Measurements from ENCODE around the gene RAB8A.
"Not testable (repeated sequence)": the region's sequence is repeated elsewhere in the genome, so short reads cannot be mapped to it uniquely, and the experiment has no call there.

The RAB8A gene

DNA sequence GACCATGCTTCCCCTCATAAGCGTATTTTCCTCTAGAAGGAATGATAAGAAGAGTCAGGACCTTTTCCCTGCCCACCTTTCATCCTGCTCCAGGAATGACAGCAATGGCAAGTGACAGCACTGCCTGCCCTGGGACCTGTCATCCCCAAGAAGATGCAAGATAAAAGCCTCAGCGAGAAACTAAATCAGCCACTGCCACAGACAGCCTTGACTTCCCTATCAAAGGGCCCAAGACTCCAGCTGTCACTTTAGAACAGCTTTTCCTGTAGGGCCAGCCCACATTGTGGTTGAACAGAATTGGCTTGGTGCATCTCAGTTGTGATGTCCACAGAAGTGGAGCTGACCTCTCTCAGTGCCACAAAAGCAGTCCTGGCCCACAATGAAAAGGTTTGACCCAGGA, 1.1 kb downstream of the RAB8A start:
- no peak for DNase-seq (ENCODE audit: low spot score)

DNA sequence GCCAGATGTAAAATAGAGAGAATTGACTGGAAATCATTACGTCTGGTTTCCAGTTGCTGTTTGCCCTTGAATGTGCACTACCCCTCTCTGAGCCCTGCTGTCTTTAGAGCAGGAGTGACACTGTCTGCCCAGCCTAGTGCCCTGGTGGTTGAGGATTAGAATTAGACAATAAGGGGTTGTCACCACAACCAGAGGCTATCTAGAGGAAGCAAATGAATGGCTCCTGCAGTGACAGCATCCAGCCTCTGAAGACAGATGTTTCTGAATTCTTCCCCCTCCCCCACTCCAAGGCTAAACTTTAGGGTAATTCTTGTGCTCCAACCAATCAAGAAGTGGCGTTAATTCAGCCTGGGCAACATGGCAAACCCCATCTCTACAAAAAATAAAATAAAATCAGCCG, 2.0 kb downstream of the RAB8A start:
- no peak for DNase-seq (ENCODE audit: low spot score)

- no peak for DNase-seq (ENCODE audit: low spot score)
These were observed 3.8 kb downstream of the RAB8A start for GRCh38 chr19:16115301-16116039.

DNA sequence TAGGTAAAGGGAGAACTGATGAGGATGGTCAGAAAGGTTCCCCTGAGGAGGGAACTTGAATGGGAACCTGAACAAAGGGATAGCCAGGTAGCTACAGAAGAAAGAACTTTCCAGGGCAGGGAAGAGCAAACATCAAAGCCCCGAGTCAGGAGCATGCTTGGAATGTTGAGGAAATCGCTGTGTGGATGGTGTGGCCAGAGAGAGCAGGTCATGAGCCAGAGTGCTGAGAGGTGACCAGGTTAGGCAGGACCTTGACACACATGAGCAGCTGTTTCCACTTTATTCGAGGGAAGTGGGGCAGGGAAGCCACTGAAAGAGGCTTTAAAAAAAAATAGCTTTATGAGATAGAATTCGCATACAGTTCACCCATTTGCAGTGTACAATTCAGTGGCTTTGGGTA, 4.4 kb downstream of the RAB8A start:
- no peak for DNase-seq (ENCODE audit: low spot score)

DNA sequence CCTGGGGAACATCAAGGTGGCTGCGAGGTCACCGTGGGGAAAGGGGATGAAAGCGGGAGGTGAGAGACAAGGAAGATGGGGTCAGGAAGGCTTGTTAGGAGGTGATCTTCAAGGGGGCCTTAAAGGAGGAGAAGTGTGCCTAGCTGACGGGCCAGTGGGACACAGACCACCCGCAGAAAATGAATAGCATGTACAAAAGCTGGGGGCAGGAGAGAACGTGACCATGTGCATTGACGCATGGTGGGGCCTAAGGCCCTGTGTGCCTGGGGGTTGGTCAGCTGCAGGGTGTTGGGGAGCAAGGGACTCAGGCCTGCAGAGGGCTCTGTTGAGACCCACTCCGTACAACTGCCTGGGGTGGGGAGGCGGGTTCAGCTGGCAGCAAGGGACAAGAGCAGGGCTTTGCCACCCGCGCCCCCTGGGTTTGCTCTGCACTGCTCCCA, 5.9 kb downstream of the RAB8A start:
- DNase-seq (ENCODE audit: low spot score): no peak

- no peak for DNase-seq (ENCODE audit: low spot score)
These were observed 6.9 kb downstream of the RAB8A start for GRCh38 chr19:16118489-16119033.

- not testable (repeated sequence) for DNase-seq (ENCODE audit: low spot score)
These were observed 7.6 kb downstream of the RAB8A start for GRCh38 chr19:16119075-16119857.

- DNase-seq (ENCODE audit: low spot score): no peak
These were observed 9.5 kb downstream of the RAB8A start for GRCh38 chr19:16121141-16121540.

GRCh38 chr19:16121967-16122366, 10.3 kb downstream of the RAB8A start:
- no peak for DNase-seq (ENCODE audit: low spot score)

- no peak for DNase-seq (ENCODE audit: low spot score)
These were observed 13.3 kb downstream of the RAB8A start for GRCh38 chr19:16124953-16125352.

DNA sequence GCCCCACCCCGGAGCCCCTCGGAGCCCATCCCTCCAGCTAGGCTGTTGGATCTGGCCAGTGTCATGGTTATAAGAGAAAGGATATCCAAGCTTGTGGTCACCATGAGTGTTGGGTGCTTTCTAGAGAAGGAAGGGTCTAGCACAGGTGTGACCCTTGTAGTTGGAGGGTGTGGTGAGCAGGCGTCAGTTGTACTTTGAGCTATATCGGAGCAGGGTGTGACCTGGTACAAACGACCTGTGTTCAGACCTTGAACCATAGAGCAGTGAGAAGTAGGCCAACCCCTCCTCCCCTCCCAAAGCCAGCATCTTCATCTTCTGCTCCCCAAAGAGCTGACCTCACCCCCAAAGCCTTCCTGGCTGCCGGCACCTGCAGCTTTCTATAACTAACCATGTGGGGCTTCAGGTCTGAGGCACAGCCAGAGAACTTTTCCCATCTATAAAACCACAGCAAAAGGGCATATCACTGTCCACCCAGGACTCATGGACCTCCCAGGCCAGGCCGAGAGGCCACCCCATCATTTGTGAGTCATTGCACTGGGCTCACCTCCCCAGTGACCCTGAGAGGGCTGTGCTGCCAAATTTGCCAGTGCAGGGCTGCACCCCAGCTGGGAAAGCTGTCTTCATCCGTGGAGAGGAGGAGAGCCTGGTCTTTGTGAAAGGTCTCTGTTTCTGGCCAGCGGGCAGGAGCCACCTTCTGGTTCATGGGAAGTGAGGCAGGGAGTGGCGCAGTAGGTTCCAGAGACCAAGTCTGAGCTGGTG, 14.2 kb downstream of the RAB8A start:
- no peak for DNase-seq (ENCODE audit: low spot score)

DNA sequence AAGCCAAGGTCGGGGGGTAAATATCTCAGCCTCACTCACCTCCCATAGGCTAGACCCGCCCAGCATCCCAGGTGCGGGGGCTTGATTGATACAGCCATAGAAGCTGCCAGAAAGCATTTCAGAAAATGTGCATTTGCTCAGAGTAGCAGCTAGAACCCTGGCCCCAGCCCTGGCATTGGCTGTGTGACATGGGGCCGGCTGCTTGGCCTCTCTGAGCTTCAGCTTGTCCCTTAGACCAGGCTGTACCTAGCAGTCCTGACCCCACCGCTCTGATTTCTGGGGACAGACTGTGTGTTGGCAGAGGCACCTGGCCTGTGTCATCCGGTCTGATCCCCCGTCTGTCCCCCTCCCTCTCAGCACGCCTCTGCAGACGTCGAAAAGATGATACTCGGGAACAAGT, 15.4 kb downstream of the RAB8A start:
- DNase-seq (ENCODE audit: low spot score): no peak

- DNase-seq (ENCODE audit: low spot score): no peak
These were observed 16.2 kb downstream of the RAB8A start for GRCh38 chr19:16127776-16128371.

- no peak for DNase-seq (ENCODE audit: low spot score)
These were observed 20.0 kb downstream of the RAB8A start for GRCh38 chr19:16131648-16132047.

DNA sequence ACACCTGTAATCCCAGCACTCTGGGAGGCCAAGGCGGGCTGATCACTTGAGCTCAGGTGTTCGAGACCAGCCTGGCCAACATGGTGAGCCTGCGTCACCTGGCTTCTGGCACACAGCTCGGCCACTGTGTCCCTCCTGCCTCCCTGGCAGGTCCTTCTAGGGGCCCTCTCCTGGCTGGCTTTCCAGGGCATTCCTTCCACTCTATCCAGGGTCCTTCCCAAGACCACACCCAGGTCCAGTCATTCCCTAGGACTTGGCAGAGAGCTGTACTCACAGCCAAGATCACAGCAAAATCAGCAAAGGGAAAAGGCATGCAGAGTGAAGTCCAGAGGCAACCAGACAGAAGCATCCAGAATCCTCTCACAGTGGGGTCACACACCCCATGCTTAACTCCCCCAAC, 22.1 kb downstream of the RAB8A start:
- no peak for DNase-seq (ENCODE audit: low spot score)

- no peak for DNase-seq (ENCODE audit: low spot score)
These were observed 22.8 kb downstream of the RAB8A start for GRCh38 chr19:16134510-16134909.

DNA sequence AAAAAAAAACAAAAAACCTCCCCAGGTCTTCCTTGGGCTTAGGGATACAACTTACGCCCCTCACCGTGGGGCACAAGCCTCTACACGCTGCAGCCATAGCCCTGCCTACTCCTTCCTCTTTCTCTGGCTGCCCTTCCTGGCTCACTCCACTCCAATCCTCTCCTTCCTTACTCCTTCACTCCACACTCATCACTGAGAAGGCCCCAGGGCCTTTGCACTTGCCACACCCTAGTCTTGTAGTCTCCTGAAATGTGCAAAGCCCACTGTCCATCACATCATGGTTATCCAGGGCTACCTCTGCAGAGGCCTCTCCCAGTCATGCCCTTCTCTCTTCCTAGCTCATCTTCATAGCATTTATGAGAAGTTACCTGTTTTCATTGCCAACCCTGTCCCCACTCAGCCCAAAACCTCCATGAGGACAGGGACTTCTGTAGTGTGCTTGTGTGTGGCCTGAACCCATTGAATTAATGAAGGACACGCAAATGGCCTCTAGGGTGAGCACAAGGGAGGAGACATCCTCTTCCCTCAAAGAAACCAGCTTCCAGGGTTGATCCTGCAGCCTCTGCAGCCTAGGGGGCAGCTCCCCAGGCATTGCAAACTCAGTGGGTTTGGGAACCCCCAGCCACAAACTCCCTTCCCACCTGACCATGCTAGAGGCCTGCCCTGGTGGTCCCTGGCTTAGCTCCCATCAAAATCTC, 23.9 kb downstream of the RAB8A start:
- no peak for DNase-seq (ENCODE audit: low spot score)

GRCh38 chr19:16136185-16136999, 24.7 kb downstream of the RAB8A start:
- no peak for DNase-seq (ENCODE audit: low spot score)

GRCh38 chr19:16139752-16140151, 28.1 kb downstream of the RAB8A start:
- no peak for DNase-seq (ENCODE audit: low spot score)

DNA sequence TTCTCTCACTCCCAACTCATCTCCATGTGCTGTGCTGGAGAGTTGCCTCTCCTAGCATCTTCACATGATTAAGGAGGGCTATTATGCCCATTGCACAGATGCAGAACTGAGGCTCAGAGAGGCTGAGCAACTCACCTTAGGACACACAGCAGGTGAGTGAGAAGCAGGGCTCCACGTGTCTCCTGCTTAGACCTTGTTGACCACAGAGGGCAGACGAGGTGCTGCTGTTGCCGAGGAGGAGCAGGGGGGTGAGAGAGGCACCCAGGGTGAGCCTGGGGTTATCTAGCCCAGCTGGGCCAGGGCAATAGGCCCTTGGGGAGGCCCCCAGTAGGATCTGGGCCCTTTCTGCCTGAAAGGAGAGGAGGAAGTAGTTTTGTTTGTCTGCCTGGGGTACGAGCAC, 29.4 kb downstream of the RAB8A start:
- DNase-seq (ENCODE audit: low spot score): no peak

Data from LoVo (cell line).